Measurements from ENCODE around the gene HNRNPK. TPM values are rescaled to one million over a fixed set of nuclear protein-coding genes. Genes with fewer than 3 reads are reported as not detected.

The HNRNPK gene
- total and polyA plus RNA-seq, 2 of the 4 experiments (the other 2 are of a cell fraction), result 422 to 458 TPM

DNA sequence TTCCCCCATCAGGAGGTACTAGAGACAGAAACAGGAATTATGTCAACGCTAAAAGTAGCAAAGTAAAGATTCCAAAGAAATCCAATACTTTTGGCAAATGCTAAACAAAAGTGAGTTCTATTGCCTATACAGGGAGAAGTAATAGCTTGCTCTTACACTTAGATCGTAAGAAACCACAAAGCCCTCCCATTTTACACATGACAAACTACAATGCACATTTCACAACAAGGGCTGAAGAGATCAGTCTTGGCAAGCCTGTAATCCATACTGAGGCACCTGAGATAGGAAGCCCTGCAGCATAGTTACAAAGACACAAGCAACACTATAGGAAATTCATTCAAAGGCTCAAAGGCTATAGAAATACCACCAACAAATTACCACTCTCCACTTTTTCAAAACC is 7.7 kb downstream of the HNRNPK start:
- Histone ChIP-seq H3K4me1 (ENCODE audit: control insufficient read depth, insufficient read depth, low read length) (0 out of 2 replicates have a peak, but pooled peaks cover 2% of the 10 kb centered on the region), H3K23ac (ENCODE audit: low read depth, low read length) (no peak overlapping the region), H3K27ac (ENCODE audit: insufficient read depth, low read length) (no peak overlapping the region), H3K9me1 (ENCODE audit: insufficient read depth, low read length) (peaks cover 6% of the 10 kb centered on the region), H2BK15ac (ENCODE audit: low read depth, low read length) (no peak overlapping the region), H4K8ac (ENCODE audit: low read depth in 2 of 2, low read length in 2 of 2) (no peak overlapping the region), H4K20me1 (ENCODE audit: insufficient read depth, low read length) (peaks cover 67% of the 10 kb centered on the region), H3K4me3 (ENCODE audit: insufficient read depth, low read depth, low read length) (no peak overlapping the region), H2BK5ac (ENCODE audit: low read depth, low read length, poor library complexity, severe bottlenecking) (no peak overlapping the region), H3K36me3 (ENCODE audit: control insufficient read depth, insufficient read depth, low read length) (peaks cover 56% of the 10 kb centered on the region), H2BK20ac (ENCODE audit: low read depth, low read length) (no peak overlapping the region), H3K79me1 (ENCODE audit: low read depth in 1 of 2, low read length in 2 of 2) (peaks cover 23 to 34% of the 10 kb centered on the region in 2 experiments), H3K9ac (ENCODE audit: low read depth, low read length) (no peak overlapping the region), H3K27me3 (ENCODE audit: control insufficient read depth, insufficient read depth, low read length) (no peaks in the 10 kb centered on the region), H4K5ac (ENCODE audit: low read depth, low read length) (no peak overlapping the region), H3K56ac (ENCODE audit: extremely low read depth, insufficient read depth, low read length) (no peak overlapping the region), H3K9me3 (ENCODE audit: control insufficient read depth, insufficient read depth, low read length) (no peaks in the 10 kb centered on the region), H3K18ac (ENCODE audit: low read depth, low read length) (no peak overlapping the region), H3K4me2 (ENCODE audit: low read depth, low read length) (no peak overlapping the region), H3K14ac (replicated peaks; ENCODE audit: low read depth, low read length) (no peak overlapping the region), H2AFZ (replicated peaks; ENCODE audit: low read length, poor library complexity) (no peak overlapping the region), H3K4ac (ENCODE audit: low read depth, low read length) (no peak overlapping the region), H2AK5ac (ENCODE audit: low read depth, low read length) (no peak overlapping the region), H4K91ac (ENCODE audit: insufficient read depth, low read depth, low read length) (no peak overlapping the region), H2AK9ac (replicated peaks; ENCODE audit: low read depth, low read length, poor library complexity) (no peak overlapping the region), H2BK120ac (ENCODE audit: low read depth, low read length) (no peak overlapping the region)
- in situ Hi-C loops (cut with MboI; ENCODE audit: low sequenced_read_pairs), result no loop called here
- no peak for ATAC-seq (ENCODE audit: low read depth)
- intact Hi-C loops (cut with micrococcal nuclease), result no loop called here
- WGBS, 2 experiments (ENCODE audit: extremely low coverage in 2 of 2, insufficient read length in 1 of 2), result no CpG with 5 or more reads among the region's 2 CpGs
- POLR2A ChIA-PET (ENCODE audit: unreplicated experiment), result no interaction called here
- CTCF ChIA-PET, result no interaction called here
- DNase-seq, result no peak
- TF ChIP-seq CEBPB (IDR thresholded peaks at IDR 0.05; ENCODE audit: low read depth, low read length), result no peak
- dilution Hi-C loops (cut with HindIII; ENCODE audit: low sequenced_read_pairs, unreplicated experiment), result no loop called here
- no TSS peak for BruUV-seq (replicated peaks)

All from IMR-90 (cell line).